GM19238 (cell line): ENCODE results near the gene CNTFR.

ENCODE experiments used
- DNase-seq: peaks from one replicate; pipeline ENCODE4 v3.0.0; 2011; ENCODE audit warnings: low spot score; ENCODE audit not compliant: insufficient read length

The CNTFR gene

GRCh38 chr9:34572628-34573027 is 16.9 kb downstream of the CNTFR start:
- DNase-seq: no peak

GRCh38 chr9:34572092-34572491 is 17.4 kb downstream of the CNTFR start:
- no peak for DNase-seq

- no peak for DNase-seq
Observed at GRCh38 chr9:34571481-34571810, 18.1 kb downstream of the CNTFR start.

- no peak for DNase-seq
Observed at GRCh38 chr9:34570809-34571480, 18.6 kb downstream of the CNTFR start.

GRCh38 chr9:34570376-34570775 is 19.1 kb downstream of the CNTFR start:
- no peak for DNase-seq

- no peak for DNase-seq
Observed at GRCh38 chr9:34568774-34569173, 20.8 kb downstream of the CNTFR start.

GRCh38 chr9:34568133-34568532 is 21.4 kb downstream of the CNTFR start:
- DNase-seq: no peak

- DNase-seq: no peak
Observed at GRCh38 chr9:34566972-34567371, 22.6 kb downstream of the CNTFR start.

GRCh38 chr9:34566322-34566721 is 23.2 kb downstream of the CNTFR start:
- no peak for DNase-seq

GRCh38 chr9:34565856-34566255 is 23.7 kb downstream of the CNTFR start:
- DNase-seq: no peak

GRCh38 chr9:34564617-34565016 is 24.9 kb downstream of the CNTFR start:
- no peak for DNase-seq

- no peak for DNase-seq
Observed at GRCh38 chr9:34563262-34563661, 26.3 kb downstream of the CNTFR start.

- DNase-seq: no peak
Observed at GRCh38 chr9:34562135-34562745, 27.3 kb downstream of the CNTFR start.

GRCh38 chr9:34560599-34561214 is 28.8 kb downstream of the CNTFR start:
- DNase-seq: no peak

- DNase-seq: no peak
Observed at GRCh38 chr9:34559624-34560455, 29.7 kb downstream of the CNTFR start.

GRCh38 chr9:34558919-34559623 is 30.5 kb downstream of the CNTFR start:
- no peak for DNase-seq

GRCh38 chr9:34558364-34558763 is 31.2 kb downstream of the CNTFR start:
- DNase-seq: no peak

- DNase-seq: no peak
Observed at GRCh38 chr9:34557426-34558321, 31.9 kb downstream of the CNTFR start.

GRCh38 chr9:34556949-34557348 is 32.6 kb downstream of the CNTFR start:
- no peak for DNase-seq

GRCh38 chr9:34555936-34556525 is 33.5 kb downstream of the CNTFR start:
- DNase-seq: no peak
